Stimulated activated CD8-positive, alpha-beta memory T cell treated with anti-CD3 and anti-CD28 coated beads, Interleukin-7, amount 100 ng/mL, for 4 hours (primary cell): ENCODE measurements around the gene SCUBE3.

Experiments used
- DNase-seq, 2 donors: peaks; one replicate each; pipeline ENCODE4 v3.0.0-alpha.2; 2020; ENCODE audit warnings: low read depth in 2 of 2

The SCUBE3 gene

DNA sequence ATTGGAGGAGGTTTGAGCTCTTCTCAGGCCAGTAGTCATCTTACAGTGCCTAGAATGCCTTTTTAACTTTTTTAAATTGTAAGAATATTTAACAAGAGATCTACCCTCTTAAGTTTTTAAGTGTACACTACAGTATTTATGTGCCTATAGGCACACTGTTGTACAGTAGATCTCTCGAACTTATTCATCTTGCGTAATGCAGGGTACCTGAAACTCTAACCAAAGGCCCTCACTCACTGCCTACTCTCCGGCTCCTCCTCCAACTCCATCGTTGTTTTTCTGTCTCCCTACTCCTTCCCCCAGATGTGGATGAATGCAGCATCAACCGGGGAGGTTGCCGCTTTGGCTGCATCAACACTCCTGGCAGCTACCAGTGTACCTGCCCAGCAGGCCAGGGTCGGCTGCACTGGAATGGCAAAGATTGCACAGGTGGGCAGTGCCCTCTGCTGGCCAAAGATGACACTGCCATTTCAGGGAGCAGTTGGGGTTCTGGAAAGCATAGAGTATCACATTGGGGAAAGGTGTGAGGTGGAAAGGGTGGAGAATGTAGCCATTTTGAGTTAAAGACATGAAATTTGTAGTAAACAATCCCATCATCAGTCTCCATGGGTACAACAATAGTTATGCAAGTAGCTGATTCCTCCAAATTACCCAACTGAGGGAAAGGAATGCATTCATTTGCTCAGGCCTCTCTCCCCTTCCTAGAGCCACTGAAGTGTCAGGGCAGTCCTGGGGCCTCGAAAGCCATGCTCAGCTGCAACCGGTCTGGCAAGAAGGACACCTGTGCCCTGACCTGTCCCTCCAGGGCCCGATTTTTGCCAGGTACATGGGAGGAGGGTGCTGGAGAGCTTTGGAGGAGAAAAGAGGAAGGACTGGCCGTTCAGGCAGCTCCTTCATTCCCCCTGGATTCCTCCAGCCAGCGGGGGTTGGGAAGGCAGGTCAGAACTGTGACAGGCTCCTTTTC is 27.4 kb downstream of the SCUBE3 start:
- DNase-seq = peak; percentile 35 to 49

DNA sequence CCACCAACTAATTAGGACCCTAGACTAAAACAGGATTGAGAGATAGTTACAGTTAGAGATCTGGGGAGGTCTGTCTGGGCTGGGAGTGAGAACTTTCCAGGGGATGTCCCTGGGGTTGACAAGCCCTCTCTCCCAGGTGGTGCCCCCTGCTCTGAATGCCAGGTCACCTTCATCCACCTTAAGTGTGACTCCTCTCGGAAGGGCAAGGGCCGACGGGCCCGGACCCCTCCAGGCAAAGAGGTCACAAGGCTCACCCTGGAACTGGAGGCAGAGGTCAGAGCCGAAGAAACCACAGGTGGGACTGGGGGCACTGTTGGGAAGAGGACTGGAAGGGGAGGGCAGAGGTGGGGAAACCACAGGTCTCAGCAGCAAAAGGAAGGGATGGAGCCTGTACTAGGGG is 28.7 kb downstream of the SCUBE3 start:
- DNase-seq = no peak

- no peak for DNase-seq
Measured at GRCh38 chr6:35242906-35243305, 29.1 kb downstream of the SCUBE3 start.

- DNase-seq = no peak
Measured at GRCh38 chr6:35243386-35243958, 29.7 kb downstream of the SCUBE3 start.

- no peak for DNase-seq
Measured at GRCh38 chr6:35244551-35244950, 30.8 kb downstream of the SCUBE3 start.

- DNase-seq = no peak
Measured at GRCh38 chr6:35247642-35248231, 34.0 kb downstream of the SCUBE3 start.

GRCh38 chr6:35248300-35248699 is 34.5 kb downstream of the SCUBE3 start:
- DNase-seq = no peak

GRCh38 chr6:35248965-35249364 is 35.2 kb downstream of the SCUBE3 start:
- DNase-seq = no peak

DNA sequence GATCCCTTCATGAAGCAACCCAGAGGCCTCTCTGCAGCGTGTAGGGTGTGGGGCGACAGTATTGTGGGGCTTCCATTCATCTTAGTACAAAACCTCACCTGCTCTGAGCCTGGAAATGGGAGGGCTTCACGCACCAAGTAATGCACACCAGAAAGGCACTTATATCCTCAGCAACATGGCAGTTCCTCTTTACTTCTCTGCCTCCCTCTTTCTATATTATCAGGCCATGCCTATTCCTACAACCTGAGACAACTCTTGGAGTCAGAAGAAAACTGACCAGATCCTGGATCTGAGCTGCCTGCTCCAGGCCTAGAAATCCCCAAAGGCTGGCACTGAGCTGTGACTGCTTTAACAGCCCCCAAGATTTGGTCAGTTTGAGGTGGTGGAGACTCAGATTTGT is 38.2 kb downstream of the SCUBE3 start:
- no peak for DNase-seq

DNA sequence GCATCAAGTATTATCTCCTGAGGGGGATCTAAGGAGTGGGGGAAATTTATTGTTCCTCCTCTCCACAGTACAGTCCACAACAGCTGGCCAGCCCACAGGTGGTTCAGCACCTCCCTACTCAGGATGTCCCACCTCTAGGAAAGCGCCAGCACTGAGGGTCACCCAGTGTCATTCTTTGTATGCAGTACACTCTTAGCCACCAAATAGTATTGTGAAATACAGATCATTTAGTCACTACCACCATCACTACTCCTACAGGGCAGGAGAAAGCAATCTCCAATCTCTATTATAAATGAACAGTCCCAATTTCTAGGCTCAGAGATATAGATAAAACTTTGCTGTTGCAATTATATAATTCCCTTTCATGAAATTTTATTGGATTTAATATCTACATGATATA is 39.5 kb downstream of the SCUBE3 start:
- no peak for DNase-seq

DNA sequence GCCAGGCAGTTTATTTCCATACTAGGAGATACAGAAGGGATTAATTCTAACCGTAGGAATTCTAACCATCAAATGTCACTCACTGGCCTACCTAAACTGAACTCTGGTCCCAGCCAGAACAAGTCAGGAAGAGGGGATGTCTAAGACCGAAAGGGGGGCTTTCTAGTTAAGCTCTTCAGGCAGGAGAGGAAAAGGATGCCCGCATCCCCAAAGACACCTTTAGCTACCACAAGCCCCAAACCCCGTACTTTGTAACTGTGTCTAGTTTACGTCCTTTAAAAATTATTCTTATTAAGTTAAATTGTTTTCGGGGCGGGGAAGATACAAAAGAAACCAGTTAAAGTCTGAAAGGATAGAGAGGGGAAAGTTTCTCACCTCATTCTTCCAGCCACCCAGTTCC is 44.6 kb downstream of the SCUBE3 start:
- DNase-seq = no peak

GRCh38 chr6:35258858-35259193 is 45.1 kb downstream of the SCUBE3 start:
- peak; percentile 17 to 25 for DNase-seq

- peak; percentile 75 to 89 for DNase-seq
Measured at GRCh38 chr6:35259194-35259947, 45.6 kb downstream of the SCUBE3 start, which contains the start of gene ZNF76. ZNF76 (plus strand) TSS chr6:35259735; CDS start chr6:35281152, 21,417 bp downstream.

- peak; percentile 65 to 74 for DNase-seq
Measured at GRCh38 chr6:35259948-35260590, 46.3 kb downstream of the SCUBE3 start.

GRCh38 chr6:35260591-35261570 is 47.1 kb downstream of the SCUBE3 start:
- no peak for DNase-seq

- no peak for DNase-seq
Measured at GRCh38 chr6:35262596-35262995, 48.8 kb downstream of the SCUBE3 start.

- DNase-seq = no peak
Measured at GRCh38 chr6:35264550-35265274, 51.0 kb downstream of the SCUBE3 start.

GRCh38 chr6:35265523-35265922 is 51.8 kb downstream of the SCUBE3 start:
- no peak for DNase-seq

- DNase-seq = no peak
Measured at GRCh38 chr6:35267446-35267845, 53.7 kb downstream of the SCUBE3 start.

GRCh38 chr6:35267897-35268296 is 54.1 kb downstream of the SCUBE3 start:
- no peak for DNase-seq
